IPS DF 4.7 (cell line): ENCODE data around the gene MCC.

Experiments
- DNase-seq: peaks from one replicate; pipeline ENCODE4 v3.0.0-alpha.2; 2013; ENCODE audit warnings: low spot score; ENCODE audit errors: extremely low read depth

MCC gene

GRCh38 chr5:113115956-113116355, 372.3 kb downstream of the MCC start:
- DNase-seq = no peak

- DNase-seq = no peak
Measured at GRCh38 chr5:113115061-113115460, 373.2 kb downstream of the MCC start.

- DNase-seq = no peak
Measured at GRCh38 chr5:113114559-113114958, 373.7 kb downstream of the MCC start.

GRCh38 chr5:113112435-113112834, 375.8 kb downstream of the MCC start:
- DNase-seq = no peak

- DNase-seq = no peak
Measured at GRCh38 chr5:113110117-113110516, 378.1 kb downstream of the MCC start.

GRCh38 chr5:113109344-113109743, 378.9 kb downstream of the MCC start:
- no peak for DNase-seq

GRCh38 chr5:113108485-113108884, 379.8 kb downstream of the MCC start:
- no peak for DNase-seq

- DNase-seq = no peak
Measured at GRCh38 chr5:113106821-113107220, 381.4 kb downstream of the MCC start.

- DNase-seq = no peak
Measured at GRCh38 chr5:113105693-113106280, 382.5 kb downstream of the MCC start.

GRCh38 chr5:113103330-113103729, 384.9 kb downstream of the MCC start:
- DNase-seq = no peak

- no peak for DNase-seq
Measured at GRCh38 chr5:113102121-113102531, 386.1 kb downstream of the MCC start.

- DNase-seq = no peak
Measured at GRCh38 chr5:113100981-113101380, 387.3 kb downstream of the MCC start.

GRCh38 chr5:113099822-113100221, 388.4 kb downstream of the MCC start:
- no peak for DNase-seq

GRCh38 chr5:113098378-113098777, 389.9 kb downstream of the MCC start:
- DNase-seq = no peak

- no peak for DNase-seq
Measured at GRCh38 chr5:113095831-113096230, 392.4 kb downstream of the MCC start.

- no peak for DNase-seq
Measured at GRCh38 chr5:113093558-113093957, 394.7 kb downstream of the MCC start.

- no peak for DNase-seq
Measured at GRCh38 chr5:113092683-113093082, 395.6 kb downstream of the MCC start.

GRCh38 chr5:113091622-113092021, 396.6 kb downstream of the MCC start:
- DNase-seq = no peak

- DNase-seq = no peak
Measured at GRCh38 chr5:113090336-113091106, 397.7 kb downstream of the MCC start.

GRCh38 chr5:113089653-113090335, 398.5 kb downstream of the MCC start:
- no peak for DNase-seq

GRCh38 chr5:113087976-113088514, 400.2 kb downstream of the MCC start:
- no peak for DNase-seq

GRCh38 chr5:113085880-113086409, 402.3 kb downstream of the MCC start:
- DNase-seq = no peak
